RWPE2 (cell line): ENCODE measurements around the gene ZNF723.
"Not testable (repeated sequence)": the region's sequence is repeated elsewhere in the genome, so short reads cannot be mapped to it uniquely, and the experiment has no call there.

Experiments used
- ATAC-seq: fragments of 200-7000 bp; cut with Tn5 transposase; 3 replicates; pipeline ENCODE4 v1.9.1; 2021; ENCODE audit warnings: low read depth
- DNase-seq: peaks from one replicate; pipeline ENCODE4 v3.0.0-alpha.2; 2020; ENCODE audit warnings: low spot score
- H3K27ac ChIP-seq: fragments of 450-650 bp; 2 replicates; pipeline ENCODE4 v1.5.1; 2017; ENCODE audit warnings: mild to moderate bottlenecking; ENCODE audit not compliant: poor library complexity, severe bottlenecking
- H3K27me3 ChIP-seq: fragments of 250-450 bp; sonication (Bioruptor Pico); 2 replicates; pipeline ENCODE4 v1.5.1; 2021; ENCODE audit warnings: mild to moderate bottlenecking, moderate library complexity; ENCODE audit not compliant: insufficient read depth, poor library complexity, severe bottlenecking
- H3K36me3 ChIP-seq: fragments of 250-450 bp; sonication (Bioruptor Pico); 2 replicates; pipeline ENCODE4 v1.5.1; 2020; ENCODE audit warnings: low read depth, mild to moderate bottlenecking, moderate library complexity
- H3K4me1 ChIP-seq: fragments of 250-450 bp; sonication (Bioruptor Pico); 2 replicates; pipeline ENCODE4 v1.5.1; 2021; ENCODE audit warnings: mild to moderate bottlenecking, moderate library complexity; ENCODE audit not compliant: insufficient read depth, poor library complexity, severe bottlenecking
- H3K4me3 ChIP-seq: fragments of 250-450 bp; sonication (Bioruptor Pico); 2 replicates; pipeline ENCODE4 v1.5.1; 2021; ENCODE audit warnings: mild to moderate bottlenecking, moderate library complexity; ENCODE audit not compliant: severe bottlenecking
- H3K9me3 ChIP-seq: fragments of 250-450 bp; sonication (Bioruptor Pico); 2 replicates; pipeline ENCODE4 v1.5.1; 2021; ENCODE audit warnings: mild to moderate bottlenecking, moderate library complexity; ENCODE audit not compliant: severe bottlenecking
- TF ChIP-seq, protein P1 (sequence below): fragments of 450-650 bp; IDR thresholded peaks from one replicate; pipeline ENCODE4 v1.5.1; 2017; ENCODE audit warnings: mild to moderate bottlenecking, moderate library complexity; ENCODE audit not compliant: poor library complexity, severe bottlenecking

ZNF723 gene

DNA sequence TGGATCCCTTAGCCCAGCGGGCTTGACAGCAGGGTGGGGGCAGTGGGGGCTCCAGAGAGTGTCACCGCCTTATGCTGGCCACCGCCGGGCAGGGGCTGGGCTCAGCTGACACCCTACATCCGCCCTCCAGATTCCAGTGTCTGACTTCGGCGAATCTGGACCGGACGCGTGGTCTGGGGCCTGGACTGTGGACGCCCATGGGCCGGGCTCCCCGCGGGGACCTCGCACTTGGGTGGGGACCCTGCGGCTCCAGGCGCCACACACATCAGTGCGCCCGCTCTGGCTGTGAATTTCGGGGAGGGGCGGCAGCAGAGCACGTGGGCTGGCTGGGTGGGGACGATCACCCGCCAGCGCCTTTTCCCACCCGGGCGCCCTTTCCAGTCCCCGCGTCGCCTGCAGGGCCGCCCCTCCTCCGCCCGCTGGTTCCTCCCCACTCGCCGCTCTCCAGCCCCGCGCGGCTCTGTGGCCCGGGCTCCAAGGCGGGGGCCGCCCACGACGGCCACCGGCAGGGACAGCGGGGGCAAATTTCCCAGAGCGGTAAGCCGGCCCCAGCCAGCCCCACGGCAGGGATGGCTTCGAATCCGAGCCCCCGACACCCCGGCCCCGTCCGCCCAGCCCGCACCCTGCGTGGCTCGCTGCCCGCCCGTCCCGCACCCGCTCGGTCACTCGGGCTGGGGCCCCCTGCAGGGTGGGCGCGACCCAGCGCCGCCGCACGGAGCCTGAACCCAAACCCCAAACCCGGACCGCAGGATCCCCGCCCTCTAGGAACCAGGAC lies 24.8 kb upstream of the ZNF723 start:
- TF ChIP-seq, protein P1, sequence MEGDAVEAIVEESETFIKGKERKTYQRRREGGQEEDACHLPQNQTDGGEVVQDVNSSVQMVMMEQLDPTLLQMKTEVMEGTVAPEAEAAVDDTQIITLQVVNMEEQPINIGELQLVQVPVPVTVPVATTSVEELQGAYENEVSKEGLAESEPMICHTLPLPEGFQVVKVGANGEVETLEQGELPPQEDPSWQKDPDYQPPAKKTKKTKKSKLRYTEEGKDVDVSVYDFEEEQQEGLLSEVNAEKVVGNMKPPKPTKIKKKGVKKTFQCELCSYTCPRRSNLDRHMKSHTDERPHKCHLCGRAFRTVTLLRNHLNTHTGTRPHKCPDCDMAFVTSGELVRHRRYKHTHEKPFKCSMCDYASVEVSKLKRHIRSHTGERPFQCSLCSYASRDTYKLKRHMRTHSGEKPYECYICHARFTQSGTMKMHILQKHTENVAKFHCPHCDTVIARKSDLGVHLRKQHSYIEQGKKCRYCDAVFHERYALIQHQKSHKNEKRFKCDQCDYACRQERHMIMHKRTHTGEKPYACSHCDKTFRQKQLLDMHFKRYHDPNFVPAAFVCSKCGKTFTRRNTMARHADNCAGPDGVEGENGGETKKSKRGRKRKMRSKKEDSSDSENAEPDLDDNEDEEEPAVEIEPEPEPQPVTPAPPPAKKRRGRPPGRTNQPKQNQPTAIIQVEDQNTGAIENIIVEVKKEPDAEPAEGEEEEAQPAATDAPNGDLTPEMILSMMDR: no peak
- ATAC-seq: no peak
- Histone ChIP-seq H3K36me3 (no peaks in the 10 kb centered on the region), H3K4me1 (no peaks in the 10 kb centered on the region), H3K4me3 (no peak overlapping the region), H3K27ac (no peak overlapping the region), H3K27me3 (no peaks in the 10 kb centered on the region), H3K9me3 (peaks cover 5% of the 10 kb centered on the region)
- no peak for DNase-seq

DNA sequence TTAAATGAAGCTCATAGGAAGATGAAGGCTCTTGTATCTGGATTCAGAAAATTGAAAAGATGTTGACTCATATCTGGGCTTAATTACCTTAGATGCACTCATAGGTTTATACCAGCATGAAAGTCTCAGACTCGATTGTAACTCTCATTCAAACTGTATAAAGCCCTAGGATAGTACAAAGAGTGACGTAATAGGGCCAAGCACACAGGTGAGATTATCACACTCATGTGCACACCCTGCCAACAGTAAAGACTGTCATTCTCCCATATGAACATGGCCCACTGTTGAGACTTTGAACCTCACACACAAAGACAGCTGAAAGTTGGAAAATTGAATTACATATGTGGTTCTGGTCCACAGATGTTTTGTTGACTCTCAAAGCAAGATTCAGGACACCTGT lies 18.0 kb upstream of the ZNF723 start:
- DNase-seq (no peak), ATAC-seq (no peak)
- Histone ChIP-seq H3K4me1 (no peaks in the 10 kb centered on the region), H3K4me3 (no peak overlapping the region), H3K9me3 (peaks cover 5% of the 10 kb centered on the region), H3K27me3 (no peaks in the 10 kb centered on the region), H3K36me3 (no peaks in the 10 kb centered on the region), H3K27ac (no peak overlapping the region)
- TF ChIP-seq, protein P1: no peak

DNA sequence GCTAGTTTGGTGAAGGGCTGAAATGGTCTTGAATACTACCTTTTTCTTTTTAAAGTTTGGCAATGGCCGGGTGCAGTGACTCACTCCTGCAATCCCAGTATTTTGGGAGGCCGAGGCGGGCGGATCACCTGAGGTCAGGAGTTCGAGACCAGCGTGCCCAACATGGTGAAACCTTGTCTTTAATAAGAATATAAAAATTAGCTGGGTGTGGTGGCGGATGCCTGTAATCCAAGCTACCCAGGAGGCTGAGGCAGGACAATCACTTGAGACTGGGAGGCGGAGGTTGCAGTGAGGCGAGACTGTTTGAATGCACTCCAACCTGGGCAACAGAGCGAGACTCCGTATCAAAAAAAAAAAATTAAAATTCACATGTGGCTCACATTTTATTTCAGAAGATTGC lies 880 bp upstream of the ZNF723 start:
- no peak overlapping the region for H3K4me3 ChIP-seq
- H3K9me3 ChIP-seq: peaks cover 8% of the 10 kb centered on the region
- no peaks in the 10 kb centered on the region for H3K36me3 ChIP-seq
- H3K4me1 ChIP-seq: no peaks in the 10 kb centered on the region
- TF ChIP-seq, protein P1: no peak
- no peak overlapping the region for H3K27ac ChIP-seq
- no peaks in the 10 kb centered on the region for H3K27me3 ChIP-seq
- DNase-seq (no peak), ATAC-seq (no peak)

DNA sequence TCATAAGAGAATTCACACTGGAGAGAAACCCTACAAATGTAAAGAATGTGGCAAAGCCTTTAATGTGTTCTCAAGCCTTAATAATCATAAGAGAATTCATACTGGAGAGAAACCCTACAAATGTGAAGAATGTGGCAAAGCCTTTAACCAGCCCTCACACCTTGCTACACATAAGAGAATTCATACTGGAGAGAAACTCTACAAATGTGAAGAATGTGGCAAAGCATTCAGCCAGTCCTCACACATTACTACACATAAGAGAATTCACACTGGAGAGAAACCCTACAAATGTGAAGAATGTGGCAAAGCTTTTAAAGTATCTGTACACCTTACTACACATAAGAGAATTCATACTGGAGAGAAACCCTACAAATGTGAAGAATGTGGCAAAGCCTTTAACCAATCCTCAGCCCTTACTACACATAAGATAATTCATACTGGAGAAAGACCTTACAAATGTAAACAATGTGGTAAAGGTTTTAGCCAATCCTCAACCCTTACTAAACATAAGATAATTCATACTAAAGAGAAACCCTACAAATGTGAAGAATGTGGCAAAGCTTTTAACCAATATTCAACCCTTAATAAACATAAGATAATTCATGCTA lies 25.7 kb downstream of the ZNF723 start:
- not testable (repeated sequence) for H3K4me3 ChIP-seq, ATAC-seq, DNase-seq, H3K4me1 ChIP-seq, H3K27me3 ChIP-seq, H3K36me3 ChIP-seq, H3K27ac ChIP-seq
- peaks cover 25% of the 10 kb centered on the region for H3K9me3 ChIP-seq

DNA sequence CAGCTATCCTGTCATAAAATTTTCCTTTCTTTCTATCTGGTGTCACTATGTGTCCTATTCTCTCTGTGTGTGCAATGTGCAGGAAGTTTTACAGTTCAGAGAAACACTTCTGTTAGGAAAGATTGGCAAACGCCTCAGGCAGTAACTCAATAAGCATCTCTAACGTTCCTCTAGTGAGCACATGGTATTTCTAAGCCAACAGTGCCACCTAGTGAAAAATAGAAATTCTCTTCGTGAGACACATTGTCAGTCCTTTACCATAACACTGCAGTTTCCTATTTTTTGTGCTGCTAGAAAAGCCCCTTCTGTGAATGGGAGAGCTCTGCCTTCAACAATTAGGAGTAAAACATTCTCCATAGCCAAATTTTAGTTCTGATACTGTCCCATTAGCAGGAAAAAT lies 50.7 kb downstream of the ZNF723 start:
- ATAC-seq (no peak), DNase-seq (no peak)
- TF ChIP-seq, protein P1: no peak
- Histone ChIP-seq H3K9me3 (peaks cover 6% of the 10 kb centered on the region), H3K4me1 (no peaks in the 10 kb centered on the region), H3K27me3 (no peaks in the 10 kb centered on the region), H3K4me3 (no peak overlapping the region), H3K36me3 (no peaks in the 10 kb centered on the region), H3K27ac (no peak overlapping the region)
